ENCODE measurements around the gene LRRC49.
"Not testable (repeated sequence)": the region's sequence is repeated elsewhere in the genome, so short reads cannot be mapped to it uniquely, and the experiment has no call there.

The LRRC49 gene

GRCh38 chr15:71003319-71003718 is 110.7 kb downstream of the LRRC49 start:
- no peak for DNase-seq

- DNase-seq = not testable (repeated sequence)
These were observed 111.9 kb downstream of the LRRC49 start for GRCh38 chr15:71004506-71004905.

GRCh38 chr15:71005895-71006294 is 113.3 kb downstream of the LRRC49 start:
- DNase-seq = no peak

GRCh38 chr15:71008250-71008870 is 115.7 kb downstream of the LRRC49 start:
- DNase-seq = no peak

GRCh38 chr15:71010472-71010871 is 117.8 kb downstream of the LRRC49 start:
- no peak for DNase-seq

- DNase-seq = no peak
These were observed 118.4 kb downstream of the LRRC49 start for GRCh38 chr15:71010997-71011396.

- DNase-seq = no peak
These were observed 119.0 kb downstream of the LRRC49 start for GRCh38 chr15:71011503-71012155.

GRCh38 chr15:71013446-71013845 is 120.8 kb downstream of the LRRC49 start:
- no peak for DNase-seq

- DNase-seq = no peak
These were observed 122.7 kb downstream of the LRRC49 start for GRCh38 chr15:71015342-71015741.

GRCh38 chr15:71031232-71031631 is 138.6 kb downstream of the LRRC49 start:
- not testable (repeated sequence) for DNase-seq

GRCh38 chr15:71035478-71035877 is 142.9 kb downstream of the LRRC49 start:
- not testable (repeated sequence) for DNase-seq

- no peak for DNase-seq
These were observed 149.8 kb downstream of the LRRC49 start for GRCh38 chr15:71042356-71042922.

GRCh38 chr15:71043373-71043772 is 150.7 kb downstream of the LRRC49 start:
- DNase-seq = no peak

- no peak for DNase-seq
These were observed 151.4 kb downstream of the LRRC49 start for GRCh38 chr15:71044006-71044405.

GRCh38 chr15:71046146-71046545 is 153.5 kb downstream of the LRRC49 start:
- not testable (repeated sequence) for DNase-seq

GRCh38 chr15:71048913-71049675 is 156.5 kb downstream of the LRRC49 start:
- DNase-seq = no peak

- DNase-seq = no peak
These were observed 157.2 kb downstream of the LRRC49 start for GRCh38 chr15:71049706-71050422.

- no peak for DNase-seq
These were observed 157.8 kb downstream of the LRRC49 start for GRCh38 chr15:71050461-71050860.

- no peak for DNase-seq
These were observed 158.9 kb downstream of the LRRC49 start for GRCh38 chr15:71051539-71051938.

- no peak for DNase-seq
These were observed 159.7 kb downstream of the LRRC49 start for GRCh38 chr15:71052356-71052755.

- DNase-seq = no peak
These were observed 161.8 kb downstream of the LRRC49 start for GRCh38 chr15:71054286-71054952.

GRCh38 chr15:71055461-71055860 is 162.8 kb downstream of the LRRC49 start:
- no peak for DNase-seq
